Gastroesophageal sphincter (tissue), 4 donors: Measurements from ENCODE around the gene CPNE4. TPM values are rescaled to one million over a fixed set of nuclear protein-coding genes. Genes with fewer than 3 reads are reported as not detected.

Experiments used
- ATAC-seq: fragments of 150-250 bp; one replicate; pipeline ENCODE4 v1.9.1; 2016; ENCODE audit warnings: mild to moderate bottlenecking, moderate library complexity
- H3K27ac ChIP-seq, 4 donors: fragments of 200-600 bp; sonication (generic) in 3 of 4; 1 replicate in 3 of 4; 2 replicates in 1 of 4; pipeline ENCODE4 v1.5.1; 2016 to 2019
- H3K27me3 ChIP-seq: fragments of 200-600 bp; sonication (generic); one replicate; pipeline ENCODE4 v1.5.1; 2019
- H3K36me3 ChIP-seq, 2 donors: fragments of 200-600 bp; sonication (generic); one replicate each; pipeline ENCODE4 v1.5.1; 2019; ENCODE audit warnings: control low read depth in 1 of 2
- H3K4me1 ChIP-seq, 3 donors: fragments of 200-600 bp; sonication (generic); 1 replicate in 2 of 3; 2 replicates in 1 of 3; pipeline ENCODE4 v1.5.1; 2016 to 2019; ENCODE audit warnings: control low read depth in 2 of 3
- H3K4me3 ChIP-seq, 2 donors: fragments of 200-600 bp; sonication (generic); one replicate each; pipeline ENCODE4 v1.5.1; 2019; ENCODE audit warnings: mild to moderate bottlenecking in 1 of 2, moderate library complexity in 1 of 2
- H3K9me3 ChIP-seq, 3 donors: fragments of 200-600 bp; sonication (generic); one replicate each; pipeline ENCODE4 v1.5.1; 2017 to 2019; ENCODE audit warnings: control low read depth in 2 of 3
- CTCF ChIP-seq, 4 experiments: fragments of 200-600 bp in 2 of 4; fragments of 450-650 bp in 2 of 4; sonication (generic) in 1 of 4; IDR thresholded peaks; one replicate each; pipeline ENCODE4 v1.5.1; 2017 to 2019; ENCODE audit warnings: antibody characterized with exemption in 4 of 4, mild to moderate bottlenecking in 2 of 4, moderate library complexity in 2 of 4
- EP300 ChIP-seq: sonication (generic); formaldehyde crosslinking; IDR thresholded peaks from one replicate; pipeline ENCODE4 v1.6.1; 2017; ENCODE audit warnings: antibody characterized with exemption, mild to moderate bottlenecking
- POLR2A ChIP-seq, 2 donors: fragments of 450-650 bp; IDR thresholded peaks; one replicate each; pipeline ENCODE4 v1.6.1; 2017; ENCODE audit warnings: antibody characterized with exemption in 2 of 2, mild to moderate bottlenecking in 2 of 2, moderate library complexity in 1 of 2
- POLR2AphosphoS5 ChIP-seq: sonication (generic); formaldehyde crosslinking; IDR thresholded peaks from one replicate; pipeline ENCODE4 v1.6.1; 2017; ENCODE audit warnings: antibody characterized with exemption
- WGBS, 2 donors: methylation state at CpG; one replicate each; pipeline ENCODE4 v1.1.5; 2018; ENCODE audit warnings: low coverage in 1 of 2; 5-methylcytosine and 5-hydroxymethylcytosine counted together
- total RNA-seq, 4 donors: library from RNA; depleted of rRNA; stranded (reverse); fragments of >200 nt; gene quantifications; one replicate each; pipeline ENCODE4 v1.1.0, GENCODE V29; 2016

The CPNE4 gene
- total RNA-seq, 4 donors from 2014 or later = not detected

- Histone ChIP-seq H3K4me3 (no peak overlapping the region), H3K27ac (no peak overlapping the region), H3K9me3 (no peaks in the 10 kb centered on the region), H3K4me1 (no peaks in the 10 kb centered on the region), H3K36me3 (no peaks in the 10 kb centered on the region), H3K27me3 (peaks cover 10% of the 10 kb centered on the region)
- no peak for TF ChIP-seq EP300
- no peak for TF ChIP-seq POLR2A (IDR thresholded peaks at IDR 0.05)
- no peak for TF ChIP-seq POLR2AphosphoS5
- no peak for TF ChIP-seq CTCF (IDR thresholded peaks at IDR 0.05)
- ATAC-seq = no peak
These were observed 25.6 kb downstream of the CPNE4 start for GRCh38 chr3:132009241-132009640.

- no peaks in the 10 kb centered on the region for H3K9me3 ChIP-seq
- peaks cover 6% of the 10 kb centered on the region for H3K27me3 ChIP-seq
- no peaks in the 10 kb centered on the region for H3K4me1 ChIP-seq
- no peaks in the 10 kb centered on the region for H3K36me3 ChIP-seq
- no peak for ATAC-seq
- 0 to 40% methylated on average over 1 to 2 of the region's 2 CpGs for WGBS, 2 donors
- no peak overlapping the region for H3K27ac ChIP-seq
- TF ChIP-seq EP300 (no peak), CTCF (IDR thresholded peaks at IDR 0.05) (no peak), POLR2AphosphoS5 (no peak), POLR2A (IDR thresholded peaks at IDR 0.05) (no peak)
- H3K4me3 ChIP-seq = no peak overlapping the region
These were observed 26.0 kb downstream of the CPNE4 start for GRCh38 chr3:132008837-132009236.

- Histone ChIP-seq H3K9me3 (no peaks in the 10 kb centered on the region), H3K27ac (no peak overlapping the region), H3K4me3 (no peak overlapping the region), H3K36me3 (no peaks in the 10 kb centered on the region), H3K4me1 (no peaks in the 10 kb centered on the region), H3K27me3 (no peaks in the 10 kb centered on the region)
- 0% methylated on average over 1 of the region's 1 CpG for WGBS, 2 donors
- TF ChIP-seq CTCF (IDR thresholded peaks at IDR 0.05) (no peak), POLR2A (IDR thresholded peaks at IDR 0.05) (no peak), POLR2AphosphoS5 (no peak), EP300 (no peak)
- no peak for ATAC-seq
These were observed 27.2 kb downstream of the CPNE4 start for GRCh38 chr3:132007617-132008016.

- no peaks in the 10 kb centered on the region for H3K9me3 ChIP-seq
- H3K4me1 ChIP-seq = no peaks in the 10 kb centered on the region
- H3K27me3 ChIP-seq = no peaks in the 10 kb centered on the region
- no peak for ATAC-seq
- 29 to 37% methylated on average over 3 of the region's 3 CpGs for WGBS, 2 donors
- H3K27ac ChIP-seq = no peak overlapping the region
- H3K4me3 ChIP-seq = no peak overlapping the region
- H3K36me3 ChIP-seq = no peaks in the 10 kb centered on the region
- no peak for TF ChIP-seq POLR2AphosphoS5
- no peak for TF ChIP-seq CTCF (IDR thresholded peaks at IDR 0.05)
- TF ChIP-seq EP300 = no peak
- TF ChIP-seq POLR2A (IDR thresholded peaks at IDR 0.05) = no peak
These were observed 28.1 kb downstream of the CPNE4 start for GRCh38 chr3:132006605-132007204.

GRCh38 chr3:132004571-132004970 is 30.2 kb downstream of the CPNE4 start:
- TF ChIP-seq EP300 (no peak), CTCF (IDR thresholded peaks at IDR 0.05) (no peak), POLR2A (IDR thresholded peaks at IDR 0.05) (no peak), POLR2AphosphoS5 (no peak)
- Histone ChIP-seq H3K27ac (no peak overlapping the region), H3K27me3 (no peaks in the 10 kb centered on the region), H3K4me1 (no peaks in the 10 kb centered on the region), H3K9me3 (no peaks in the 10 kb centered on the region), H3K36me3 (no peaks in the 10 kb centered on the region), H3K4me3 (no peak overlapping the region)
- WGBS, 2 donors = 41 to 47% methylated on average over 2 of the region's 2 CpGs
- no peak for ATAC-seq
